T-helper 2 cell treated with Interferon-gamma antibody and Interleukin-4, amounts not matched to agents 5 μg/mL and 100 μg/mL, for 36 hours (primary cell): ENCODE measurements around the gene RIMKLA.

Experiments used
- DNase-seq: peaks from one replicate; pipeline ENCODE4 v3.0.0; 2021; ENCODE audit warnings: low spot score
- H3K27ac Mint-ChIP-seq: one replicate; pipeline ENCODE4 v1.8.0; 2021; ENCODE audit warnings: mild to moderate bottlenecking, mixed read lengths
- H3K27me3 Mint-ChIP-seq: one replicate; pipeline ENCODE4 v1.8.0; 2021; ENCODE audit warnings: low read depth, mixed read lengths
- H3K36me3 Mint-ChIP-seq: one replicate; pipeline ENCODE4 v1.8.0; 2021; ENCODE audit warnings: low read depth, mixed read lengths
- H3K4me1 Mint-ChIP-seq: one replicate; pipeline ENCODE4 v1.8.0; 2021; ENCODE audit warnings: low read depth, mixed read lengths
- H3K4me3 Mint-ChIP-seq: one replicate; pipeline ENCODE4 v1.8.0; 2022; ENCODE audit warnings: mild to moderate bottlenecking, moderate library complexity, mixed read lengths
- H3K9me3 Mint-ChIP-seq: one replicate; pipeline ENCODE4 v1.8.0; 2021; ENCODE audit warnings: mixed read lengths

Gene RIMKLA

GRCh38 chr1:42380586-42381279 is at the start of gene RIMKLA:
Gene RIMKLA (plus strand): TSS chr1:42380792. CDS start chr1:42380935, 143 bp downstream.
- DNase-seq: peak; percentile 63
- Mint-ChIP-seq H3K36me3 (no peaks in the 10 kb centered on the region), H3K4me3 (peak within 1 kb of the TSS; percentile 80), H3K27me3 (peaks cover 37% of the 10 kb centered on the region), H3K9me3 (no peaks in the 10 kb centered on the region), H3K4me1 (peaks cover 4% of the 10 kb centered on the region), H3K27ac (no peak within 1 kb of the TSS)

GRCh38 chr1:42332877-42333276 is 47.7 kb upstream of the RIMKLA start:
- no peak for DNase-seq
- no peaks in the 10 kb centered on the region for H3K27me3 Mint-ChIP-seq
- peaks cover 30% of the 10 kb centered on the region for H3K4me1 Mint-ChIP-seq
- H3K36me3 Mint-ChIP-seq: no peaks in the 10 kb centered on the region
- H3K4me3 Mint-ChIP-seq: no peak overlapping the region
- no peak overlapping the region for H3K27ac Mint-ChIP-seq
- H3K9me3 Mint-ChIP-seq: no peaks in the 10 kb centered on the region

GRCh38 chr1:42333662-42334239 is 46.8 kb upstream of the RIMKLA start:
- peak overlapping the region; percentile 85 for H3K27ac Mint-ChIP-seq
- DNase-seq: no peak
- H3K4me1 Mint-ChIP-seq: peaks cover 30% of the 10 kb centered on the region
- no peaks in the 10 kb centered on the region for H3K36me3 Mint-ChIP-seq
- H3K9me3 Mint-ChIP-seq: no peaks in the 10 kb centered on the region
- H3K4me3 Mint-ChIP-seq: peak overlapping the region; percentile 81
- H3K27me3 Mint-ChIP-seq: no peaks in the 10 kb centered on the region

GRCh38 chr1:42334240-42335049 is 46.1 kb upstream of the RIMKLA start:
- peak; percentile 18 for DNase-seq

GRCh38 chr1:42335050-42335808 is 45.4 kb upstream of the RIMKLA start, which contains the start of gene FOXJ3:
Gene FOXJ3 (minus strand): TSS chr1:42335235. CDS start chr1:42311093, 24,142 bp downstream.
- H3K27me3 Mint-ChIP-seq: no peaks in the 10 kb centered on the region
- H3K9me3 Mint-ChIP-seq: no peaks in the 10 kb centered on the region
- H3K27ac Mint-ChIP-seq: peak within 1 kb of the TSS; percentile 85
- peak; percentile 90 for DNase-seq
- H3K4me1 Mint-ChIP-seq: peaks cover 32% of the 10 kb centered on the region
- H3K4me3 Mint-ChIP-seq: peak within 1 kb of the TSS; percentile 83
- no peaks in the 10 kb centered on the region for H3K36me3 Mint-ChIP-seq

More at GRCh38 chr1:42334240-42335049, 46.1 kb upstream of the RIMKLA start:
- H3K4me1 Mint-ChIP-seq: peaks cover 30% of the 10 kb centered on the region
- H3K27ac Mint-ChIP-seq: peak overlapping the region; percentile 85
- no peaks in the 10 kb centered on the region for H3K36me3 Mint-ChIP-seq
- H3K4me3 Mint-ChIP-seq: peak overlapping the region; percentile 81
- H3K27me3 Mint-ChIP-seq: no peaks in the 10 kb centered on the region
- H3K9me3 Mint-ChIP-seq: no peaks in the 10 kb centered on the region

- Mint-ChIP-seq H3K27me3 (no peaks in the 10 kb centered on the region), H3K4me1 (peaks cover 29% of the 10 kb centered on the region), H3K4me3 (peak overlapping the region; percentile 83), H3K36me3 (no peaks in the 10 kb centered on the region), H3K9me3 (no peaks in the 10 kb centered on the region), H3K27ac (peak overlapping the region; percentile 72)
- DNase-seq: no peak
These were observed 44.6 kb upstream of the RIMKLA start for GRCh38 chr1:42335809-42336518.

- peaks cover 27% of the 10 kb centered on the region for H3K4me1 Mint-ChIP-seq
- no peak for DNase-seq
- H3K4me3 Mint-ChIP-seq: no peak overlapping the region
- H3K36me3 Mint-ChIP-seq: no peaks in the 10 kb centered on the region
- H3K9me3 Mint-ChIP-seq: no peaks in the 10 kb centered on the region
- H3K27me3 Mint-ChIP-seq: no peaks in the 10 kb centered on the region
- H3K27ac Mint-ChIP-seq: no peak overlapping the region
These were observed 43.6 kb upstream of the RIMKLA start for GRCh38 chr1:42336978-42337377.

GRCh38 chr1:42340093-42340492 is 40.5 kb upstream of the RIMKLA start:
- Mint-ChIP-seq H3K4me3 (no peak overlapping the region), H3K27ac (no peak overlapping the region)
- DNase-seq: no peak

GRCh38 chr1:42340901-42341300 is 39.7 kb upstream of the RIMKLA start:
- H3K27me3 Mint-ChIP-seq: no peaks in the 10 kb centered on the region
- H3K9me3 Mint-ChIP-seq: no peaks in the 10 kb centered on the region
- peaks cover 7% of the 10 kb centered on the region for H3K4me1 Mint-ChIP-seq
- no peaks in the 10 kb centered on the region for H3K36me3 Mint-ChIP-seq
- no peak overlapping the region for H3K27ac Mint-ChIP-seq
- DNase-seq: no peak
- H3K4me3 Mint-ChIP-seq: no peak overlapping the region

More at GRCh38 chr1:42340093-42340492, 40.5 kb upstream of the RIMKLA start:
- Mint-ChIP-seq H3K27me3 (no peaks in the 10 kb centered on the region), H3K36me3 (no peaks in the 10 kb centered on the region), H3K4me1 (peaks cover 8% of the 10 kb centered on the region), H3K9me3 (no peaks in the 10 kb centered on the region)

GRCh38 chr1:42343049-42343448 is 37.5 kb upstream of the RIMKLA start:
- no peak for DNase-seq
- Mint-ChIP-seq H3K27ac (no peak overlapping the region), H3K27me3 (peaks cover 4% of the 10 kb centered on the region), H3K36me3 (no peaks in the 10 kb centered on the region), H3K4me1 (peaks cover 2% of the 10 kb centered on the region), H3K4me3 (no peak overlapping the region), H3K9me3 (no peaks in the 10 kb centered on the region)

GRCh38 chr1:42348498-42348897 is 32.1 kb upstream of the RIMKLA start:
- no peak for DNase-seq
- Mint-ChIP-seq H3K9me3 (no peaks in the 10 kb centered on the region), H3K27ac (no peak overlapping the region), H3K4me1 (no peaks in the 10 kb centered on the region), H3K27me3 (peaks cover 19% of the 10 kb centered on the region), H3K36me3 (no peaks in the 10 kb centered on the region), H3K4me3 (no peak overlapping the region)

- Mint-ChIP-seq H3K27me3 (peaks cover 19% of the 10 kb centered on the region), H3K36me3 (no peaks in the 10 kb centered on the region), H3K9me3 (no peaks in the 10 kb centered on the region), H3K27ac (no peak overlapping the region), H3K4me3 (no peak overlapping the region), H3K4me1 (no peaks in the 10 kb centered on the region)
- no peak for DNase-seq
These were observed 30.5 kb upstream of the RIMKLA start for GRCh38 chr1:42350086-42350485.

GRCh38 chr1:42358791-42359190 is 21.8 kb upstream of the RIMKLA start:
- no peak for DNase-seq
- H3K4me1 Mint-ChIP-seq: no peaks in the 10 kb centered on the region
- H3K9me3 Mint-ChIP-seq: no peaks in the 10 kb centered on the region
- H3K4me3 Mint-ChIP-seq: no peak overlapping the region
- H3K36me3 Mint-ChIP-seq: no peaks in the 10 kb centered on the region
- H3K27me3 Mint-ChIP-seq: peaks cover 7% of the 10 kb centered on the region
- H3K27ac Mint-ChIP-seq: no peak overlapping the region
